Renal pelvis (tissue), 3 donors: Measurements from ENCODE around the gene KLHL17. TPM values are rescaled to one million over a fixed set of nuclear protein-coding genes. Genes with fewer than 3 reads are reported as not detected.

Source experiments
- polyA plus RNA-seq, 3 donors: library from polyadenylated mRNA; unstranded; fragments of 120-200 nt; gene quantifications; one replicate each; pipeline ENCODE4 v1.2.1, GENCODE V29; 2013; ENCODE audit not compliant: insufficient read length in 3 of 3

The KLHL17 gene
- polyA plus RNA-seq, 3 donors, result 9.9 to 14.3 (median 13.6) TPM

Other genes with a start within 250 kb of the KLHL17 start
- 10 to 100 TPM; 67.8 to 90.6 (median 89.8) TPM for gene SAMD11, start 36.7 kb upstream of the KLHL17 start, polyA plus RNA-seq
- gene NOC2L, start 1.3 kb upstream of the KLHL17 start, polyA plus RNA-seq, result 10 to 100 TPM; 65.5 to 71.9 (median 68.9) TPM
- gene PLEKHN1, start 5.9 kb downstream of the KLHL17 start, polyA plus RNA-seq, result under 1 TPM; 0.16 to 0.44 (median 0.26) TPM
- under 1 TPM; 0.13 to 0.57 (median 0.28) TPM for gene PERM1, start 21.5 kb downstream of the KLHL17 start, polyA plus RNA-seq
- 10 to 100 TPM; 33.1 to 47.9 (median 43.2) TPM for gene HES4, start 39.5 kb downstream of the KLHL17 start, polyA plus RNA-seq
- gene ISG15, start 52.9 kb downstream of the KLHL17 start, polyA plus RNA-seq, result 10 to 100 TPM; 13.7 to 18.1 (median 16.5) TPM
- 100 to 1,000 TPM; 281 to 299 (median 289) TPM for gene AGRN, start 59.5 kb downstream of the KLHL17 start, polyA plus RNA-seq
- gene RNF223, start 113.7 kb downstream of the KLHL17 start, polyA plus RNA-seq, result under 1 TPM; 0.56 to 0.88 (median 0.62) TPM
- 10 to 100 TPM; 16.3 to 19.9 (median 18.2) TPM for gene C1orf159, start 155.5 kb downstream of the KLHL17 start, polyA plus RNA-seq
- 1 to 10 TPM in 2 of 3 donors, under 1 TPM in 1; 0.94 to 1.1 (median 1.1) TPM for gene TTLL10, start 213.3 kb downstream of the KLHL17 start, polyA plus RNA-seq
- 1 to 10 TPM in 1 of 3 donors, under 1 TPM in 2; 0.75 to 1.2 (median 0.89) TPM for gene TNFRSF18, start 246.0 kb downstream of the KLHL17 start, polyA plus RNA-seq